H54 (cell line): ENCODE data around the gene TFR2.

Experiments used
- DNase-seq: peaks from one replicate; pipeline ENCODE4 v3.0.0; 2011; ENCODE audit warnings: low spot score, mixed read lengths; ENCODE audit not compliant: insufficient read length
- FAIRE-seq: peaks from 3 replicates; lab custom pipeline; 2011; peaks lifted over from hg19 to GRCh38; lab: Jason Lieb, UNC
- POLR2A ChIP-seq: IDR thresholded peaks from 2 replicates; pipeline ENCODE4 v1.6.1; 2011; ENCODE audit warnings: low read depth, mild to moderate bottlenecking, low read length

TFR2 gene

DNA sequence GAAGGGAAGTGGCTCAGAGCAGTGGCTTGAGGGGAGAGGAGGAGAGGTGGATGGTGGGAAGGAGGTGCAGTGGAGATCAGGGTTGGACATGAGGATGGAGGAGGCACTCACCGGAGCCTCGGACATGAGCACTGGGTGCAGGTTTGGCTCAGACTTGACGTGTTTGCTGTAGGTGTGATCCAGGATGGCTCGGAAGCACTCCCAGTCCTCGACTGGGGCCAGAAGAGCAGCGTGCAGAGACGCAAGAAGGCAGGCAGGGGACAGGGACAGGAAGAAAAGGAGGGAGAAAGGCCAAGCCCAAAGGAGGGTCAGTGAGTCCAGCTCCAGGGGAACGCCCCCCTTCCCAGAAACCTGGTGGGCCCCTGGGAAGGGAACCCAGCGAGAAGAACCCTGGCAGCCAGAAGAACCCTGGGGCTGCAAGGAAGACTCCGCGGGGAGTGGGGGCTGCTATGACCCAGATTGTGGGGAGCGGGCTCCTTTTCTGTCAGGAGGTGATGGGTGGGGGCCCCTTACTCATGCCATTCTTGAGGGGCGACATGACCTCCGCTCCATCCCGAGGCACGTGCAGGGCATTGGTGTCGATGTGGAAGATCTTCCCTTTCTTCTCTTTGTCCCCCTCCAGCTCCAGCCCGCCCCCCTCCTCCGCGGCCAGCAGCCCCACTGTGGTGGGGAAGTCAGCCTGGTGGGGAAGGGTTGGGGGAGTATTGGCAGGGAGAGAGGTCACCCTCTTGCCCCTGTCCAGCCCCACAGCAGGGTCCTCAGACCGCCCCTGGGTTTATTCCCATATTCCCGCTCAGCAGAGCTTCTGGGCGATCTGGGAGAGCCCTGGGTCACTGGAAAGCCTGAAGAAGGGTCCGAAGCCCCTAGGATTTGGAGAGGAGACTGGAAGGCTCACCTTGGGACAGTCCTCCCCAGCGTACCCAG lies 13.8 kb upstream of the TFR2 start:
- no peak for FAIRE-seq
- DNase-seq = no peak
- no peak for TF ChIP-seq POLR2A

GRCh38 chr7:100649826-100650565 lies 8.6 kb upstream of the TFR2 start:
- TF ChIP-seq POLR2A = no peak
- DNase-seq = no peak
- no peak for FAIRE-seq

- TF ChIP-seq POLR2A = no peak
- DNase-seq (no peak), FAIRE-seq (no peak)
Observed at GRCh38 chr7:100642534-100642907, 1.2 kb upstream of the TFR2 start.

- no peak for FAIRE-seq
- no peak for DNase-seq
- no peak for TF ChIP-seq POLR2A
Observed at GRCh38 chr7:100641860-100642533, 645 bp upstream of the TFR2 start.

DNA sequence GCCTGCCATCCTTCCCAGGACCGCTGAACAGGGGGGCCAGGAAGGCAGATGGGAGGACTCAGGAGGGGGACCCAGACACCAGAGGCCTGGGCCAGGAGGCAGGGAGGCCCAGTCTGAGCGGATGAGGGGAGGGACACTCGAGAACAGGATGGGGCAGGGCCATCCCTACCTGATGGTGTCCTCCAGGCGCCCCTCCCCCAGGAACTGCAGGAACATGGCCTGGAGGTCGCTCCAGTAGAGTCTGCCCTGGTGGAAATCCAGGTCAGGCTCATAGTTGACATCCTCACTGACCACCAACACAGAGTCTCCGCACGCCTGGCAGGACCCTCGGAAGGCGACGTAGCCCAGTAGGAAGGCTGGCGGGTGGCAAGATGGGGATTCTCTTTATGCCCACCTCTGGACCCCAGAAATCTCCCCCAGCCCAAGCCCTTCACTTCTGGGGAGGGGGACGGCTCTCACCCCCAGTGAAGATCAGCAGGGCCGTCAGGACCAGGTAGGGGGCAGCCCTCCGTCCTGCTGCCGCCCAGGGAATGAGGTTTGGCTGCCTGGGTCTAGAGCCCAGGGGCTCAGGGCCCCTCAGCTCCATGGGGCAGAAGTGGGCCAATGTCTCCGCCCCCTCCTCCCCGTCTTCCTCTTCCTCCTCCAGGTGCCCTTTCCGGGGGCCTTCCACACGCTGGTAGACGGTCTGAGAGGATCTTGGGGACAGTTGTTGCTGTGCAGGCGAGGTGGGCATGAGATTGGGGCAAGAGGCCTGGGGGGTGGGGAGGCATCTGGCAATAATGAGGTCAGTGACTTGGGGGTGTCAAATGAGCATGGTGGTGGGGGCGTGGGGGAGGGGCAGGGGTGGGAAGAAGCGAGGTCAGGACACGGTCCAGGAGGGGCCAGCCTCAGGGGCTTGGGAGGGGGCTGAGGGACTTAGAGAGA lies 573 bp downstream of the TFR2 start:
- no peak for DNase-seq
- TF ChIP-seq POLR2A = no peak
- FAIRE-seq = no peak

GRCh38 chr7:100639995-100640516 lies 1.3 kb downstream of the TFR2 start:
- FAIRE-seq (no peak), DNase-seq (no peak)
- no peak for TF ChIP-seq POLR2A

DNA sequence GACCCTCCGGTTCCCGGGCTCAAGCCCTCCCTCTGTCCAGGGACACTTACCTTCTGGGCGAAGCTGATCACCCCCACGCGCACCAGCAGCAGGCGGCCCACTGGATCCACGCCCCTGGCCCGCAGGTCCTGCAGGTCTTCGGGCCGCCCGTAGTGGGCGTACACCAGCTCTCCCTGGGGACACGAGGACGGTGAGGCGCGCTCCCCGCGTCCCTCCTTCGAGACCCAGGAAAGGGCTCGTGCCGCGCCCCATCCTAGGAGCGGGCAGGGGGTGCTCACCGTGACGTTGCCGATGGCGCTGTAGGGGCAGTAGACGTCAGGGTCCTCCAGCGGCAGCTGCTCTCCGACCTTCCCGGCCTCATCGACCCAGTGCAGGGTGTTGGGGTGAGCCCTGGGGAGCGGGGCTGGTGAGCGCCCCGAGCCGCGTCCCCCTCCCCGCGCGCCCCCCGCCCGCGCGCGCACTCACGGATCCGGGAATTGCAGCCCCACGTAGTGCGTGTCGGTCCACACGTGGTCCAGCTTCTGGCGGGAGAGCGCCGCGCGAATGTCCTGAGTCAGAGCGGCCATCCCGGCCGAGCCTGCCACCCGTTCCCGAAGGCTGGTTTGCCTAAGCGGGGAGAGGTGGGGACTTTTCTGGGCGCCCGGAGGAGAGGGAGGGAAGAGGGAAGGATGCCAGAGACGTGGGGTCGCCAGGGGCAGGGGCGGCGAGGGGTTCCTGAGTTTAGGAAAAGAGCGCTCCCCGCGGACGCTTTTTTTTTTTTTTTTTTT lies 8.2 kb downstream of the TFR2 start:
- DNase-seq (no peak), FAIRE-seq (no peak)
- TF ChIP-seq POLR2A = no peak

DNA sequence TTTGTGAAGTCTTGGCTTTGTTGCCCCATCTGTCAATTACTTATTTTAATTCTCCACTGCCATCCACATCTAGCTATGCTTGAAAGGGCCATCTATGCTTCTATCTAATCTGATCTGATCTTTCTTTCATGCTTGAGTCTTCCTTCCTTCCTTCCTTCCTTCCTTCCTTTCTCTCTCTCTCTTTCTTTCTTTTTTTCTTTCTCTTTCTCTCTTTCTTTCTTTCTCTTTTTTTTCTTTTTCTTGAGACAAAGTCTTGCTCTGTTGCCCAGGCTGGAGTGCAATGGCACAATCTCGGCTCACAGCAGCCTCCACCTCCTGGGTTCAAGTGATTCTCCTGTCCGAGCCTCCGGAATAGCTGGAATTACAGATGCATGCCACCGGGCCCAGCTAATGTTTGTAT lies 11.3 kb downstream of the TFR2 start:
- FAIRE-seq (no peak), DNase-seq (no peak)
- TF ChIP-seq POLR2A = no peak

DNA sequence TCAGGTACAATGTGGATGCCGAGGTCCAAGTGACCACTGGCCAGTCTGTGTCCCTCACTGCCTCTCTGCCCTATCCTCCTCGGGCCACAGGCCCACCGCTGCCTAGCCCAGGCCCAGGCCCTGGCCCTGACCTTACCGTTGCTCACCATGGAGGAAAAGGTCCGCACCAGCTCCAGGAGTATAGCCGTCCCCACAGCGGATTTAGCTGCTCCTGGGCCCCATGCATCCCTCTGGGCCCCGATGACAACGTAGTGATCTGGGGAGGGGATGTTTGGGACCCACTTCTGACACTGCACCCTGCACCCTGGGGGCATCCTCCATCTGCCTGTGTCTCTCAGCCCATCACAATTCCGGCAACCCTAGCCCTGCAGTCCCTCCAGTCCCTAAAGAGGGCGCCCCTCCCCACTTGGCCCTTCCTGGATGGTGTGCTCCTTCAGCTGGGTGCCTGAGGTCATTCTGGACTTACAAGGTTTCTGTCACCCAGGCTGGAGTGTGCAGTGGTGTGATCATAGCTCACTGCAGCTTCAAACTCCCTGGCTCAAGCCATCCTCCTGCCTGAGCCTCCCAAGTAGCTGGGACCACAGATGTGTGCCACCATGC lies 12.1 kb downstream of the TFR2 start:
- DNase-seq = peak; percentile 70
- TF ChIP-seq POLR2A = no peak
- FAIRE-seq = no peak

DNA sequence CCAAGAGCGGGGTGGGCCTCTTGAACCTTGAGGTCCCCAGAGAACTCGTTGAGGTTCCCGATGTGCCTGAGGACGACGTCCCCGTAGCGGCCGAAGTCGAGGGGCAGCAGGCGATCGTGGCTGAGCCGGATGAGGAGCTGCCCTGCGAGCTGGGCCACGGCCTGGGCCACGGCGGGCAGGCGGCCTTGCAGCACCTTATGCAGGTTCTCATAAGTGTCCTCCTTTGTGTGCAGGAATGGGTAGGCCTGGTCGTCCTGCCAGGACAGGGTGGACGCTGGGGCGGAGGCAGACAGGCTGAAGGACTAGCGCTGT lies 14.2 kb downstream of the TFR2 start:
- DNase-seq (no peak), FAIRE-seq (no peak)
- TF ChIP-seq POLR2A = no peak

- FAIRE-seq = no peak
- DNase-seq = peak; percentile 88
- peak; percentile 52; the same call in 1 of the 2 replicates for TF ChIP-seq POLR2A
Observed at GRCh38 chr7:100626530-100627237, 14.7 kb downstream of the TFR2 start.
